Thyroid gland (tissue), 4 donors: ENCODE data around the gene IBTK.

Experiments used
- CTCF ChIP-seq, 6 experiments: fragments of 200-600 bp in 3 of 6; fragments of 450-650 bp in 3 of 6; sonication (generic) in 3 of 6; IDR thresholded peaks; one replicate each; pipeline ENCODE4 v1.5.1; 2016 to 2019; ENCODE audit warnings: antibody characterized with exemption in 6 of 6, mild to moderate bottlenecking in 2 of 6, inconsistent platforms in 1 of 6, moderate library complexity in 1 of 6
- POLR2A ChIP-seq, 2 donors: fragments of 450-650 bp; IDR thresholded peaks; one replicate each; pipeline ENCODE4 v1.6.1; 2017; ENCODE audit warnings: antibody characterized with exemption in 2 of 2, mild to moderate bottlenecking in 2 of 2, moderate library complexity in 1 of 2

GRCh38 chr6:82248273-82248735 lies 760 bp upstream of the IBTK start:
- TF ChIP-seq CTCF (IDR thresholded peaks at IDR 0.05) (no peak), POLR2A (IDR thresholded peaks at IDR 0.05) (no peak)
